HFFc6 (cell line): Measurements from ENCODE around the gene IRAK3. TPM values are rescaled to one million over a fixed set of nuclear protein-coding genes. Genes with fewer than 3 reads are reported as not detected.
A peak's percentile ranks its signal among the peaks of the same experiment; 100 is the strongest.

Experiments used
- DNase-seq: peaks from one replicate; pipeline ENCODE4 v3.0.0-alpha.2; 2018
- H3K27ac Mint-ChIP-seq: 2 replicates; pipeline ENCODE4 v1.8.0; 2020; ENCODE audit warnings: mild to moderate bottlenecking, mixed read lengths
- H3K27me3 Mint-ChIP-seq: 2 replicates; pipeline ENCODE4 v1.8.0; 2021; ENCODE audit warnings: mild to moderate bottlenecking, moderate library complexity, mixed read lengths; ENCODE audit not compliant: insufficient read depth
- H3K36me3 Mint-ChIP-seq: 2 replicates; pipeline ENCODE4 v1.8.0; 2021; ENCODE audit warnings: low read depth, mixed read lengths
- H3K4me1 Mint-ChIP-seq: 2 replicates; pipeline ENCODE4 v1.8.0; 2020; ENCODE audit warnings: low read depth, mixed read lengths
- H3K4me3 Mint-ChIP-seq: 2 replicates; pipeline ENCODE4 v1.8.0; 2020; ENCODE audit warnings: mild to moderate bottlenecking, moderate library complexity, mixed read lengths
- H3K9me3 Mint-ChIP-seq: 2 replicates; pipeline ENCODE4 v1.8.0; 2020; ENCODE audit warnings: mild to moderate bottlenecking, mixed read lengths
- total RNA-seq, 6 experiments: library from RNA; stranded (reverse); fragmentation: NEBNext Ultra II Directional; extraction: Animal tissue kit (Norgen Biotek cat#: 25700); gene quantifications; 2 replicates in 1 of 6; 3 replicates in 5 of 6; pipeline ENCODE4 v1.2.3, GENCODE V29; 2021
- TF ChIP-seq, protein P1 (sequence below): fragments of 200-600 bp; sonication (generic); IDR thresholded peaks from 2 replicates; pipeline ENCODE4 v1.5.0; 2021; ENCODE audit warnings: antibody characterized with exemption, mild to moderate bottlenecking

Gene IRAK3
- total RNA-seq, 6 experiments from 2014 or later = 0.83 to 4.7 (median 3.6) TPM

GRCh38 chr12:66194122-66194521 lies 5.1 kb downstream of the IRAK3 start:
- Mint-ChIP-seq H3K9me3 (no peaks in the 10 kb centered on the region), H3K27me3 (peaks cover 11% of the 10 kb centered on the region), H3K4me1 (peaks cover 34% of the 10 kb centered on the region), H3K4me3 (no peak overlapping the region), H3K36me3 (peaks cover 4% of the 10 kb centered on the region; the same call in 1 of the 2 replicates), H3K27ac (no peak overlapping the region)
- DNase-seq = no peak
- TF ChIP-seq, protein P1, sequence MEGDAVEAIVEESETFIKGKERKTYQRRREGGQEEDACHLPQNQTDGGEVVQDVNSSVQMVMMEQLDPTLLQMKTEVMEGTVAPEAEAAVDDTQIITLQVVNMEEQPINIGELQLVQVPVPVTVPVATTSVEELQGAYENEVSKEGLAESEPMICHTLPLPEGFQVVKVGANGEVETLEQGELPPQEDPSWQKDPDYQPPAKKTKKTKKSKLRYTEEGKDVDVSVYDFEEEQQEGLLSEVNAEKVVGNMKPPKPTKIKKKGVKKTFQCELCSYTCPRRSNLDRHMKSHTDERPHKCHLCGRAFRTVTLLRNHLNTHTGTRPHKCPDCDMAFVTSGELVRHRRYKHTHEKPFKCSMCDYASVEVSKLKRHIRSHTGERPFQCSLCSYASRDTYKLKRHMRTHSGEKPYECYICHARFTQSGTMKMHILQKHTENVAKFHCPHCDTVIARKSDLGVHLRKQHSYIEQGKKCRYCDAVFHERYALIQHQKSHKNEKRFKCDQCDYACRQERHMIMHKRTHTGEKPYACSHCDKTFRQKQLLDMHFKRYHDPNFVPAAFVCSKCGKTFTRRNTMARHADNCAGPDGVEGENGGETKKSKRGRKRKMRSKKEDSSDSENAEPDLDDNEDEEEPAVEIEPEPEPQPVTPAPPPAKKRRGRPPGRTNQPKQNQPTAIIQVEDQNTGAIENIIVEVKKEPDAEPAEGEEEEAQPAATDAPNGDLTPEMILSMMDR = no peak

- no peak for DNase-seq
- H3K4me1 Mint-ChIP-seq = peaks cover 28% of the 10 kb centered on the region
- H3K27me3 Mint-ChIP-seq = peaks cover 12% of the 10 kb centered on the region
- peaks cover 4% of the 10 kb centered on the region; the same call in 1 of the 2 replicates for H3K9me3 Mint-ChIP-seq
- peaks cover 8% of the 10 kb centered on the region; the same call in 1 of the 2 replicates for H3K36me3 Mint-ChIP-seq
- no peak overlapping the region for H3K27ac Mint-ChIP-seq
- TF ChIP-seq, protein P1 = no peak
- H3K4me3 Mint-ChIP-seq = no peak overlapping the region
Observed at GRCh38 chr12:66195242-66195641, 6.2 kb downstream of the IRAK3 start.

GRCh38 chr12:66196806-66197205 lies 7.8 kb downstream of the IRAK3 start:
- TF ChIP-seq, protein P1 = no peak
- Mint-ChIP-seq H3K9me3 (peaks cover 5% of the 10 kb centered on the region; the same call in 1 of the 2 replicates), H3K27me3 (peaks cover 10% of the 10 kb centered on the region), H3K4me3 (peak overlapping the region; percentile 68), H3K4me1 (peaks cover 20% of the 10 kb centered on the region), H3K36me3 (peaks cover 9% of the 10 kb centered on the region; the same call in 1 of the 2 replicates), H3K27ac (peak overlapping the region; percentile 52; the same call in 1 of the 2 replicates)
- no peak for DNase-seq

DNA sequence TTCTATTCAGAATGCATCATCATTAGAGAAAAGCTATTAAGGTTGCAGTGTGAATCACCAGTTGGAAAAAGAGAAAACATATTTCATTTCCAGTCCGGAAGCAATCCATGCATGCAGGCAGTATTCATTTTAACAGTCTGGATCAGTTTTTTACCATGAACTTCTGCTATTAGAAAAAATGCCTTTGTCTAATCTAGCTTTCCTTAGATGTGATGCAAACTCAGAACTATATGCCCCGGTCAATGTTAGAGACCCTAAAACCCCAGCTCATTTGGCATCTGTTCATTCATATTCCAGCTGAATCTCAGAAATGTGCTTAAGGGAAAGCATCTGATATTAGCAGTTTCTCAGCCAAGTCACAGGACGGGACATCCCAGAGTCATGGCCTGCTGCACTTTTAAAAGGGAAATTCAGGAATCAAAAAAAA lies 8.5 kb downstream of the IRAK3 start:
- H3K9me3 Mint-ChIP-seq = peaks cover 5% of the 10 kb centered on the region; the same call in 1 of the 2 replicates
- peaks cover 11% of the 10 kb centered on the region for H3K27me3 Mint-ChIP-seq
- peak overlapping the region; percentile 52; the same call in 1 of the 2 replicates for H3K27ac Mint-ChIP-seq
- H3K4me3 Mint-ChIP-seq = peak overlapping the region; percentile 68
- H3K4me1 Mint-ChIP-seq = peaks cover 20% of the 10 kb centered on the region
- peaks cover 9% of the 10 kb centered on the region; the same call in 1 of the 2 replicates for H3K36me3 Mint-ChIP-seq
- DNase-seq = no peak
- TF ChIP-seq, protein P1 = no peak

DNA sequence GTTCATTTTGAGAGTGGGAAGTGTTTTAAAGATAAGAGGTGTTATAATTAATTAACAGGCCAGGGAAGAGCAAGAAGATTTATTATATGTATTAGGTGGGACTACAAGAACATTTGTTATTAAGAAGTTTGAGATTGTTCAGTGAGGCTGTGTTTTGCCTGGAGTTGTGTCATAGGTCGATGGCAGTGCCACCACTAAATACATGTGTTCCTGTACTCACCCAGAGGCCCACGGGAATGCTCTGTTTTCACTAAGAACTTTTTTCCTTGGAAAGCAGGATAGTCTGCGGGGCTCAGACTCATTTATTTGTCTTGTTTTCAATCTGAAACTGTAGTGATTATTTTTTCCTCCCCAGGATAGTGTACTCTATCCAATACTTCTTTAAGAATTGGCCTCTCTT lies 10.1 kb downstream of the IRAK3 start:
- Mint-ChIP-seq H3K4me1 (peaks cover 20% of the 10 kb centered on the region), H3K4me3 (no peak overlapping the region), H3K36me3 (peaks cover 9% of the 10 kb centered on the region; the same call in 1 of the 2 replicates), H3K27me3 (peaks cover 10% of the 10 kb centered on the region), H3K9me3 (peaks cover 5% of the 10 kb centered on the region; the same call in 1 of the 2 replicates), H3K27ac (no peak overlapping the region)
- TF ChIP-seq, protein P1 = no peak
- no peak for DNase-seq
